Non-pigmented ciliary epithelial cell (primary cell): ENCODE measurements around the gene MRPL49.
"Not testable (repeated sequence)": the region's sequence is repeated elsewhere in the genome, so short reads cannot be mapped to it uniquely, and the experiment has no call there.

ENCODE experiments used
- DNase-seq: peaks from one replicate; pipeline ENCODE4 v3.0.0-alpha.2; 2010; ENCODE audit warnings: low read depth

Gene MRPL49

GRCh38 chr11:65165410-65166317 is 43.5 kb downstream of the MRPL49 start:
- no peak for DNase-seq

- DNase-seq, result no peak
Observed at GRCh38 chr11:65166893-65167292, 44.8 kb downstream of the MRPL49 start.

GRCh38 chr11:65167656-65168055 is 45.5 kb downstream of the MRPL49 start:
- DNase-seq, result no peak

- DNase-seq, result peak; percentile 28
Observed at GRCh38 chr11:65169164-65169641, 47.1 kb downstream of the MRPL49 start.

- no peak for DNase-seq
Observed at GRCh38 chr11:65170058-65170534, 48.0 kb downstream of the MRPL49 start, which contains the start of gene SPDYC. Gene SPDYC (plus strand): TSS chr11:65170233. CDS start chr11:65171358, 1,125 bp downstream.

- DNase-seq, result no peak
Observed at GRCh38 chr11:65172600-65172999, 50.5 kb downstream of the MRPL49 start.

GRCh38 chr11:65174571-65175010 is 52.5 kb downstream of the MRPL49 start:
- DNase-seq, result not testable (repeated sequence)
